22Rv1 (cell line): Measurements from ENCODE around the gene GPR65.

Source experiments
- H3K27ac ChIP-seq: fragments of 450-650 bp; 2 replicates; pipeline ENCODE4 v1.5.1; 2017
- ZFX ChIP-seq: fragments of 450-650 bp; IDR thresholded peaks from 2 replicates; pipeline ENCODE4 v1.6.1; 2017; ENCODE audit warnings: antibody characterized with exemption, borderline replicate concordance
- TF ChIP-seq, protein P1 (sequence below): fragments of 450-650 bp; IDR thresholded peaks from 2 replicates; pipeline ENCODE4 v1.5.1; 2017; ENCODE audit warnings: mild to moderate bottlenecking

The GPR65 gene

GRCh38 chr14:87994974-87995373, 10.0 kb upstream of the GPR65 start:
- no peak overlapping the region for H3K27ac ChIP-seq
- no peak for TF ChIP-seq ZFX
- TF ChIP-seq, protein P1, sequence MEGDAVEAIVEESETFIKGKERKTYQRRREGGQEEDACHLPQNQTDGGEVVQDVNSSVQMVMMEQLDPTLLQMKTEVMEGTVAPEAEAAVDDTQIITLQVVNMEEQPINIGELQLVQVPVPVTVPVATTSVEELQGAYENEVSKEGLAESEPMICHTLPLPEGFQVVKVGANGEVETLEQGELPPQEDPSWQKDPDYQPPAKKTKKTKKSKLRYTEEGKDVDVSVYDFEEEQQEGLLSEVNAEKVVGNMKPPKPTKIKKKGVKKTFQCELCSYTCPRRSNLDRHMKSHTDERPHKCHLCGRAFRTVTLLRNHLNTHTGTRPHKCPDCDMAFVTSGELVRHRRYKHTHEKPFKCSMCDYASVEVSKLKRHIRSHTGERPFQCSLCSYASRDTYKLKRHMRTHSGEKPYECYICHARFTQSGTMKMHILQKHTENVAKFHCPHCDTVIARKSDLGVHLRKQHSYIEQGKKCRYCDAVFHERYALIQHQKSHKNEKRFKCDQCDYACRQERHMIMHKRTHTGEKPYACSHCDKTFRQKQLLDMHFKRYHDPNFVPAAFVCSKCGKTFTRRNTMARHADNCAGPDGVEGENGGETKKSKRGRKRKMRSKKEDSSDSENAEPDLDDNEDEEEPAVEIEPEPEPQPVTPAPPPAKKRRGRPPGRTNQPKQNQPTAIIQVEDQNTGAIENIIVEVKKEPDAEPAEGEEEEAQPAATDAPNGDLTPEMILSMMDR, result no peak

- TF ChIP-seq, protein P1, result no peak
- TF ChIP-seq ZFX, result no peak
Observed at GRCh38 chr14:87995500-87996290, 9.2 kb upstream of the GPR65 start.

DNA sequence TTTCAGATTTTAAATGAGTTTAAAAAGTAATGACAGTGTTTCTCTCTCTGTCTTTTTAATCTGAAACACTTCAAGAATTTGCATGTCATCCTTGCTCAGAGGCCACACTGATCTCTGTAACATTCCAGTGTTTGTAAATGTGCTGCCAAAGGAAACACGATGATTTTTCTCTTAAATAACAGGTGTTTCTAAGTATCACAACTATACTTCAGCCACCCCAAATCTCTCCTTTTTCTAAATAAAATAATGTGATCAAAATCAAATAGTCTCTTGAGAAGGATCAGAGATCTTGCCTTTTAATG, 8.7 kb upstream of the GPR65 start:
- no peak overlapping the region for H3K27ac ChIP-seq
- TF ChIP-seq ZFX, result no peak
- TF ChIP-seq, protein P1, result no peak

More at GRCh38 chr14:87995500-87996290, 9.2 kb upstream of the GPR65 start:
- no peak overlapping the region for H3K27ac ChIP-seq

DNA sequence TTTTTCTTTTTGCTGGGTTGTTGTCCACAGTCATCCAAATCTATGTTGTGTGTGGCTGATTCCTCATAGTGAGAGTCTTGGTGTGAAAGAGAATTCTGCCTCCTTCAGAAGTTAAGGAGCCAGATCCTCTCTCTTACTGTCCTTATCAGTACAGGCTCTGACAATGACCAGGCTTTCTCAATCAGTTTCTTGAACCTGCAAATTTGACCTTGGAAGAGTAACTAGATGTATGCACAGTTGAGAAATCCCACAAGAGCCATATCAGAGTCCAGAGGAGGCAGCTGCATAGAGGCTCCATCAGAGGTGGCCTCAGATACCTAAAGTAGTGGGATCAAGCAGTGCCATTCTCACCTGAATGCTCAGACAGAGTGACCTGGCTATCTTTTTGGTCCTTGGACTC, 6.5 kb upstream of the GPR65 start:
- no peak for TF ChIP-seq ZFX
- TF ChIP-seq, protein P1, result no peak
- H3K27ac ChIP-seq, result no peak overlapping the region

DNA sequence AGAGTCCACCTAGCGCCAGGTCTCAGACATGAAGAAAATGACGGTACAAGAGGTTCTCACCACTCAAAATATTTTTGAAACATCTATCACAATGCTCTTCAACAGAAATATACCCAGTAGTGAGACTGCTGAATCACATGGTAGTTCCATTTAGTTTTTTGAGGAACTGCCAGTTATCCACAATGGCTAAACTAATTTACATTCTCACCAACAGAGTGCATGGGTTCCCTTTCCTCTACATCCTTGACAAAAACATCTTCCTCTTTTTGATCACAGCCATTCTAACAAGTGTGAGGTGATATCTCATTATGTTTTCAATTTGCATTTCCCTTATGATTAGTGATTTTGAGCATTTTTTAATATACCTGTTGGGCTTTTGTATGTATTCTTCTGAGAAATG, 5.7 kb upstream of the GPR65 start:
- H3K27ac ChIP-seq, result no peak overlapping the region
- TF ChIP-seq, protein P1, result no peak
- no peak for TF ChIP-seq ZFX

- no peak overlapping the region for H3K27ac ChIP-seq
- TF ChIP-seq ZFX, result no peak
- TF ChIP-seq, protein P1, result no peak
Observed at GRCh38 chr14:88002421-88003075, 2.4 kb upstream of the GPR65 start.

- TF ChIP-seq, protein P1, result no peak
- TF ChIP-seq ZFX, result no peak
- H3K27ac ChIP-seq, result no peak overlapping the region
Observed at GRCh38 chr14:88003425-88003824, 1.5 kb upstream of the GPR65 start.
